GM12891 (cell line): ENCODE measurements around the gene SDHA.
A peak's percentile ranks its signal among the peaks of the same experiment; 100 is the strongest.
"Not testable (repeated sequence)": the region's sequence is repeated elsewhere in the genome, so short reads cannot be mapped to it uniquely, and the experiment has no call there.

ENCODE experiments used
- DNase-seq: peaks from one replicate; pipeline ENCODE4 v3.0.0; 2011; ENCODE audit warnings: low spot score; ENCODE audit not compliant: insufficient read length
- FAIRE-seq: peaks from 2 replicates; lab custom pipeline; 2011; peaks lifted over from hg19 to GRCh38; lab: Jason Lieb, UNC
- PAX5 ChIP-seq: IDR thresholded peaks from 2 replicates; pipeline ENCODE4 v1.6.1; 2011; ENCODE audit warnings: low read length, moderate library complexity, mild to moderate bottlenecking; ENCODE audit not compliant: insufficient read depth, severe bottlenecking
- POLR2A ChIP-seq: IDR thresholded peaks from 2 replicates; pipeline ENCODE4 v1.6.1; 2011; ENCODE audit warnings: low read depth, low read length, control low read depth
- POLR2AphosphoS5 ChIP-seq: IDR thresholded peaks from 2 replicates; pipeline ENCODE4 v1.6.1; 2011; ENCODE audit warnings: low read depth, low read length, control low read depth
- POU2F2 ChIP-seq: IDR thresholded peaks from 2 replicates; pipeline ENCODE4 v1.6.1; 2011; ENCODE audit warnings: low read depth, mild to moderate bottlenecking, control low read depth, low read length, moderate library complexity
- SPI1 ChIP-seq: IDR thresholded peaks from 2 replicates; pipeline ENCODE4 v1.6.1; 2011; ENCODE audit warnings: low read depth, low read length, control low read depth
- TAF1 ChIP-seq: IDR thresholded peaks from 2 replicates; pipeline ENCODE4 v1.6.1; 2011; ENCODE audit warnings: low read depth, low read length, control low read depth

SDHA gene

GRCh38 chr5:195401-196160 is 22.5 kb upstream of the SDHA start:
- no peak for DNase-seq
- FAIRE-seq = no peak
- TF ChIP-seq TAF1 (no peak), POU2F2 (no peak), PAX5 (no peak), POLR2AphosphoS5 (no peak), POLR2A (no peak), SPI1 (no peak)

GRCh38 chr5:196350-196749 is 21.8 kb upstream of the SDHA start:
- TF ChIP-seq POLR2AphosphoS5 = no peak
- no peak for TF ChIP-seq POLR2A
- no peak for TF ChIP-seq SPI1
- TF ChIP-seq PAX5 = no peak
- TF ChIP-seq TAF1 = no peak
- TF ChIP-seq POU2F2 = no peak
- DNase-seq (no peak), FAIRE-seq (no peak)

DNA sequence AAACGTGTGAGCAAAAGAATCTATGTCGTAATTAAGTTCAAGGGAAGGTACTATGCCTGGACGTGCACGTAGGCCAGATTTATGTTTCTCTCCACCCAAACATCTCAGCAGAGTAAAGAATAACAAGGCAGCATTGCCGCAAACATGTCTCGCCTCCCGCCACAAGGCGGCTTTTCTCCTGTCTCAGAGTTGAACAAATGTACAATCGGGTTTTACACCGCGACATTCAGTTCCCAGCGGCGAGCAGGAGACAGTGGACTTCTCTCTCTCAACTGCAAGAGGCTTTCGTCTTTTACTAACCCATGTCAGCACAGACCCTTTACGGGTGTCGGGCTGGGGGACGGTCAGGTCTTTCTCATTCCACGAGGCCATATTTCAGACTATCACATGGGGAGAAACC is 21.1 kb upstream of the SDHA start:
- FAIRE-seq, DNase-seq: not testable (repeated sequence)

DNA sequence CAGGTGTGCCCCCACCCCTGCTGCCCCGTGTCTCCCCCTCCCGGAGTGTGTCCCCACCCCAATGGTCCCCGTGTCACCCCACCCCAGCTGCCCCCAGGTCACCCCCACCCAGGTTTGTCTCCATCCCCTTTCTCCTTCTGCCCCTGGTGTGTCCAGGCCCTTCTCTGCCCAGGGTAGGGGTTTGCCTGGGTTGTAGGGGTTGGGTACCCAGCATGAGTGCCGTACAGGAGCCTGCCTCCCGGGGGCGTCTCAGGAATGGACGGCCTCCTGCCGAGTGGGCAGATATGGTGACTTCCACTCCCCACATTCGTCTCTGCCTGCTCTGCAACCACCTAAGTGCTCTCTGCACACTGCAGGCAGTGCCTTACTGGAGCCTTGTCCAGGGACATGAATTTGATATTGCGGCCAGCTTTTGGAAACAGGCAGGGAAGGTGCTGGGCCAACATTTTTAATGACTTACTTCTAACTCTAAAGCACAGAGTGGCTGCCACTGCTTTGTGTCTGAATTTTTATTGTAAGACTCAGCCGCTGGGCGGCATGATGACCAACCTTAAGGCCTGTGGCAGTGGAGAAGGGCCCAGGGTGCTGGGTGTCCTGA is 20.1 kb upstream of the SDHA start:
- no peak for TF ChIP-seq POLR2AphosphoS5
- no peak for TF ChIP-seq TAF1
- TF ChIP-seq POLR2A = no peak
- TF ChIP-seq POU2F2 = no peak
- TF ChIP-seq SPI1 = no peak
- no peak for TF ChIP-seq PAX5
- DNase-seq (no peak), FAIRE-seq (no peak)

DNA sequence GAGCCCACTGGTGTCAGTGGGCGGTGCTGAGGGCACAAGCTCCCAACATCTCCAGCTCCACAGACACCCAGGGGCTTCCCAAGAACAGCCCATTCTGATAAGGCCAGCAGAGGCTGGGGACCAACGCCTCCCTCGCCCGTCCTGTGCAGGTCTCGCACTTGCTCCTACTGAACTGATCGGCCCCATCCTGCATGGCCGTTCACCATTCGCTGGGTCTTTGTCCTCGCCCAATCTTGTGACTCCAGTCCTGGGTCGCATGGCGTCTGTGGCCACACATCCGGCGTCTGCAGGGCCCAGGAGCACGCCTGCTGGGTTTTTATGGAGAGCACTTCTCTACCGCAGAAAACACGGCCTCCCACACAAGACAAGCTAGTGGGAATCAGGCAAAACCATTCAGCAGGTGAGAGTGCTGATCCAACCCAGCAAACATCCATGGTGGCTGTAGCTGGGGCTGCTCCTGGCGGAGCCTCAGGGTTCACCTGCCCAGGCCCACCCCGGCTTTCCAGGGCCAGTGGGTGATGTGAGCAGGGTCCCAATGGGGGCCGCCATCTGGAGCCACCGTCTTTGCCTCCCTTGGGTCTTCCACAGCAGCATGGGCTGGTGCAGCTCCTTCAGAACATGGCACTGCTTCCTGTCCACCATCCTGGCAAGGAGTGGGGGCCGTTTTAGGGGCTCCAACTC is 19.5 kb upstream of the SDHA start:
- FAIRE-seq (no peak), DNase-seq (no peak)
- TF ChIP-seq POLR2AphosphoS5 = no peak
- no peak for TF ChIP-seq POU2F2
- no peak for TF ChIP-seq SPI1
- no peak for TF ChIP-seq PAX5
- no peak for TF ChIP-seq TAF1
- TF ChIP-seq POLR2A = no peak

GRCh38 chr5:199197-199949 is 18.7 kb upstream of the SDHA start:
- DNase-seq = no peak
- no peak for FAIRE-seq
- no peak for TF ChIP-seq POLR2AphosphoS5
- no peak for TF ChIP-seq POLR2A
- no peak for TF ChIP-seq SPI1
- TF ChIP-seq PAX5 = no peak
- no peak for TF ChIP-seq TAF1
- no peak for TF ChIP-seq POU2F2

DNA sequence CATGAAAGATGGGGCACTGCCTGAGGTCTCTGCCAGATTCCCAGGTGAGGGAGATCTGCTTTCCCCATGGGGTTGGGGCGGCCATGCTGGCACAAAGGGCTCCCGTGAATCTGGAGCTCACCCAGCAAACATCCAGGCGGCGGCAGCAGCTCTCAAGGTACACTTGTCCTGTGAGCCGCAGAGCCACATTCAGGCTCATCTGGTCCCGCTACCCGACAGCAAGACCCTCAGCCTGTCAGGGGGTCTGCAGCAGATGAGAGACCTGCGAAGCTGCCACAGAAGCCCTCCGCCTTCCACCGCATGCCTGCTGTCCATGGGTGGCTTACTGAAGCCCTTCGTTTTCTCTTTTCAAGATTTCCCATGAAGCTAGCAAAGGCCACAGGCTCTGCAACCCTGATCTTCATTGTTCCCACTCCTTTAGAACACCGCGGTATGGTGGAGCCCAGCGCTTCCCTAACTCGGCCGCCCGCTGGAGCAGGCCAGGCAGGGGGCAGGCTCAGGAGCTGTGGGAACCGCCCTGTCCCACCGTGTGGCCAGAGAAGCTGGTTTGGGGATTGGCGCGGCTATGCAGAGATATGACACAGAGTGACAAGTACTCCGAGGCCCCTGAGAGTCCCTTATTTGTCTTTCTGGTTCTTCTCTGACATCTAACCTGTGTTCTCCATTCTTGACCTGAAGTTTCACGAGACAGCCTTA is 18.0 kb upstream of the SDHA start:
- DNase-seq = no peak
- no peak for FAIRE-seq
- TF ChIP-seq POLR2AphosphoS5 (no peak), TAF1 (no peak), POU2F2 (no peak), POLR2A (no peak), SPI1 (no peak), PAX5 (no peak)

DNA sequence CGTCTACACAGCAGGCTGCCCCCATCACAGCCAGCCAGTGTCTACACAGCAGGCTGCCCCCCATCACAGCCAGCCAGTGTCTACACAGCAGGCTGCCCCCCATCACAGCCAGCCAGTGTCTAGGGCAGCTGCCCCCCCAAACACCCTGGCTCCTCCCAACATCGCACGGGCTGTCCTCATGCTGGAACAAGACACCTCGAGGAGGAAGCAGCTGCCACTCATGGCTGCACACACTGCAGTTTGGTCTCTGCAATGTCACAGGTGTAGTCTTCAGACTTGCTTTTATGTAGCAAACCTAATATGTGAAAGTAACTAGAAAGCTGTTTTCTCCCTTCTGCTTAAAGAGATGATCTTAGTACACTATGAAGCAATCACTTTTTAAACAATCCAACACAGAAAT is 17.1 kb upstream of the SDHA start:
- peak; percentile 79 for FAIRE-seq
- TF ChIP-seq POLR2AphosphoS5 = no peak
- no peak for TF ChIP-seq POLR2A
- no peak for TF ChIP-seq PAX5
- TF ChIP-seq POU2F2 = no peak
- TF ChIP-seq SPI1 = no peak
- TF ChIP-seq TAF1 = no peak
- DNase-seq = peak; percentile 55
